Choroid plexus epithelial cell (primary cell): ENCODE data around the gene BRD9.

Experiments used
- DNase-seq: peaks from one replicate; pipeline ENCODE4 v3.0.0-alpha.2; 2010; ENCODE audit warnings: low read depth
- H3K4me3 ChIP-seq: 2 replicates; pipeline ENCODE4 v1.5.1; 2011; ENCODE audit warnings: low read depth, mild to moderate bottlenecking, control low read depth, low read length, moderate library complexity
- CTCF ChIP-seq: conservative IDR thresholded peaks from 2 replicates; pipeline ENCODE4 v1.5.1; 2011; ENCODE audit warnings: low read depth, mild to moderate bottlenecking, control low read depth, inconsistent platforms, low read length, moderate library complexity

The BRD9 gene

GRCh38 chr5:909086-909485 lies 16.5 kb upstream of the BRD9 start:
- no peak for TF ChIP-seq CTCF
- DNase-seq, result no peak
- no peak overlapping the region for H3K4me3 ChIP-seq

GRCh38 chr5:908172-908571 lies 15.6 kb upstream of the BRD9 start:
- no peak for DNase-seq
- TF ChIP-seq CTCF, result no peak
- H3K4me3 ChIP-seq, result no peak overlapping the region

- no peak for DNase-seq
- TF ChIP-seq CTCF, result no peak
- H3K4me3 ChIP-seq, result no peak overlapping the region
These were observed 14.8 kb upstream of the BRD9 start for GRCh38 chr5:907366-907910.

GRCh38 chr5:905139-905642 lies 12.6 kb upstream of the BRD9 start:
- H3K4me3 ChIP-seq, result no peak overlapping the region
- no peak for DNase-seq
- no peak for TF ChIP-seq CTCF

GRCh38 chr5:903756-904096 lies 11.1 kb upstream of the BRD9 start:
- no peak for DNase-seq
- TF ChIP-seq CTCF, result no peak
- H3K4me3 ChIP-seq, result no peak overlapping the region

GRCh38 chr5:902129-902916 lies 9.7 kb upstream of the BRD9 start:
- H3K4me3 ChIP-seq, result no peak overlapping the region
- TF ChIP-seq CTCF, result no peak
- DNase-seq, result no peak

GRCh38 chr5:900781-901180 lies 8.2 kb upstream of the BRD9 start:
- no peak for TF ChIP-seq CTCF
- H3K4me3 ChIP-seq, result no peak overlapping the region
- DNase-seq, result no peak
